ENCODE data around the gene ASAP2. TPM values are rescaled to one million over a fixed set of nuclear protein-coding genes. Genes with fewer than 3 reads are reported as not detected.

Gene ASAP2
- polyA plus RNA-seq, 3 donors: 0.08 to 1.1 (median 0.20) TPM

DNA sequence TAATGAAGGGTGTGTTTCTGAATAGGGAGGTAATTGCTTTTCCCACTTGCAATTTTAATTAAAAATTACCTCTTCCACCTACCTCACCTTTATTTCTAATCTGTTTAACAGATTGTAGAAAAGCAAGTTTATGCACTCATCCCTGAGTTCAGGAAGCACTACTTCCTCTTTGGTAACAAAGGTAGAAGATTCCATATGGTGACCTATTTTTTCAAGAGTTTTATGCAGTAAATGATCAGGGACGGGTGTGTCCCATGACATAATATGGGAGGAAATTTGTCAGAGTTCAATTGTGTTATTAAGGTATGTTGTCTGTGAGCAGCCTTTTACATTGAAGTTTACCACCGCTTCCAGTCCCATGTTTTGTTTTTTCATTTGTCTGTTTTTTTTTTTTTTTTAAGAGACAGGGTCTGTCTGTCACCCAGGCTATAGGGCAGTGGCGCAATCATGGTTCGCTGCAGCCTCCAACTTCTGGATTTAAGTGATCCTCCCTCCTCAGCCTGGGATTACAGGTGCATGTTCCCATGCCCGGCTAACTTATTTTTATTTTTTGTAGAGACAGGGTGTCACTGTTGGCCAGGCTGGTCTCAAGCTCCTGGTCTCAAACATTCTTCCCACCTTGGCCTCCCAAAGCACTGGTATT lies 68.2 kb downstream of the ASAP2 start:
- H2AFZ ChIP-seq (ENCODE audit: insufficient read depth, low read depth, low read length, poor library complexity, severe bottlenecking): no peak overlapping the region
- H3K36me3 ChIP-seq (replicated peaks in 1 of 2; ENCODE audit: control insufficient read depth in 1 of 2, insufficient read depth in 2 of 2, low read length in 2 of 2): no peaks in the 10 kb centered on the region
- no peak overlapping the region for H3K9ac ChIP-seq (ENCODE audit: insufficient read depth, low read length, poor library complexity, severe bottlenecking)
- H3K4me3 ChIP-seq (replicated peaks in 1 of 3; ENCODE audit: low read depth in 2 of 3, low read length in 3 of 3): no peak overlapping the region
- no peak for DNase-seq
- intact Hi-C loops (cut with micrococcal nuclease): no loop called here
- H3K27me3 Mint-ChIP-seq (ENCODE audit: low read depth in 3 of 3): peaks cover 0 to 4% (median 4%) of the 10 kb centered on the region in 3 donors
- H4K20me1 ChIP-seq (ENCODE audit: insufficient read depth, low read length): no peaks in the 10 kb centered on the region
- no peak overlapping the region for H3K27ac Mint-ChIP-seq
- no peaks in the 10 kb centered on the region for H3K79me2 ChIP-seq (ENCODE audit: insufficient read depth, low read length)
- H3K4me2 ChIP-seq (replicated peaks; ENCODE audit: extremely low read depth, low read length, poor library complexity, severe bottlenecking): no peak overlapping the region
- H3K36me3 Mint-ChIP-seq: no peaks in the 10 kb centered on the region
- H3K9me3 Mint-ChIP-seq: peaks cover 0 to 7% (median 0%) of the 10 kb centered on the region in 7 donors
- H3K27ac ChIP-seq (ENCODE audit: low read depth in 1 of 2, low read length in 2 of 2): no peak overlapping the region
- no peaks in the 10 kb centered on the region for H3K9me3 ChIP-seq (replicated peaks in 1 of 2; ENCODE audit: control insufficient read depth in 1 of 2, insufficient read depth in 1 of 2, low read length in 2 of 2)
- H3K4me3 Mint-ChIP-seq: no peak overlapping the region
- H3K27me3 ChIP-seq (ENCODE audit: control insufficient read depth in 2 of 2, insufficient read depth in 2 of 2, low read length in 2 of 2): no peaks in the 10 kb centered on the region
- WGBS (ENCODE audit: insufficient coverage): 86% methylated on average over 1 of the region's 5 CpGs
- H3K4me1 Mint-ChIP-seq: peaks cover 16% of the 10 kb centered on the region
- H3K4me1 ChIP-seq (ENCODE audit: control insufficient read depth in 1 of 2, insufficient read depth in 2 of 2, low read length in 2 of 2): peaks cover 0 to 6% of the 10 kb centered on the region in 2 donors
- TF ChIP-seq, protein P1, sequence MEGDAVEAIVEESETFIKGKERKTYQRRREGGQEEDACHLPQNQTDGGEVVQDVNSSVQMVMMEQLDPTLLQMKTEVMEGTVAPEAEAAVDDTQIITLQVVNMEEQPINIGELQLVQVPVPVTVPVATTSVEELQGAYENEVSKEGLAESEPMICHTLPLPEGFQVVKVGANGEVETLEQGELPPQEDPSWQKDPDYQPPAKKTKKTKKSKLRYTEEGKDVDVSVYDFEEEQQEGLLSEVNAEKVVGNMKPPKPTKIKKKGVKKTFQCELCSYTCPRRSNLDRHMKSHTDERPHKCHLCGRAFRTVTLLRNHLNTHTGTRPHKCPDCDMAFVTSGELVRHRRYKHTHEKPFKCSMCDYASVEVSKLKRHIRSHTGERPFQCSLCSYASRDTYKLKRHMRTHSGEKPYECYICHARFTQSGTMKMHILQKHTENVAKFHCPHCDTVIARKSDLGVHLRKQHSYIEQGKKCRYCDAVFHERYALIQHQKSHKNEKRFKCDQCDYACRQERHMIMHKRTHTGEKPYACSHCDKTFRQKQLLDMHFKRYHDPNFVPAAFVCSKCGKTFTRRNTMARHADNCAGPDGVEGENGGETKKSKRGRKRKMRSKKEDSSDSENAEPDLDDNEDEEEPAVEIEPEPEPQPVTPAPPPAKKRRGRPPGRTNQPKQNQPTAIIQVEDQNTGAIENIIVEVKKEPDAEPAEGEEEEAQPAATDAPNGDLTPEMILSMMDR (IDR thresholded peaks at IDR 0.05): no peak

DNA sequence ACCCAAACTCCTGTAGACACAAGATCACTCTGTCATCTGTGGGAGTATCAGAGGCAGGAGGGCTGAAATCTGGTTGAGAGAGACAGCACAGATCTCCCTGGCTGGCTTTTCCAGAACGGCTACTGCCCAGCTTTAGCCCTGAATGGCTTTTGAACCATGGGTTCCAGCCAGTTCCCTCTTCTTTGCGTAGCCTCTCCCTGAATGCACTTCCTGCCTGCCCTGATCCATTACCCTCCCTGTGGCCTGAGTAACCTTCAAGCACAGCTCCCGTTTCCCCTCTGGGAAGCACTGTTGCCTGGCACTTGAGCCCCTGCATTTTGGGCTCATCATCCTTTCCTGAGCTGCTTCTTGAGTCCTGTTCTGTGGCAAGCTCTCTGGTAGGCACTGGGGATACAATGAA lies 68.8 kb downstream of the ASAP2 start:
- WGBS (ENCODE audit: insufficient coverage): 68% methylated on average over 3 of the region's 3 CpGs
- H3K4me1 Mint-ChIP-seq: peaks cover 16% of the 10 kb centered on the region
- intact Hi-C loops (cut with micrococcal nuclease): no loop called here

More for the DNA sequence above, 68.8 kb downstream of the ASAP2 start:
- no peak overlapping the region for H3K9ac ChIP-seq (ENCODE audit: insufficient read depth, low read length, poor library complexity, severe bottlenecking)
- Mint-ChIP-seq H3K36me3 (no peaks in the 10 kb centered on the region), H3K4me3 (no peak overlapping the region), H3K27ac (no peak overlapping the region), H3K9me3 (peaks cover 0 to 7% (median 0%) of the 10 kb centered on the region in 7 donors), H3K27me3 (ENCODE audit: low read depth in 3 of 3) (peaks cover 0 to 4% (median 4%) of the 10 kb centered on the region in 3 donors)
- DNase-seq: no peak
- no peaks in the 10 kb centered on the region for H3K36me3 ChIP-seq (replicated peaks in 1 of 2; ENCODE audit: control insufficient read depth in 1 of 2, insufficient read depth in 2 of 2, low read length in 2 of 2)
- no peaks in the 10 kb centered on the region for H3K27me3 ChIP-seq (ENCODE audit: control insufficient read depth in 2 of 2, insufficient read depth in 2 of 2, low read length in 2 of 2)
- H3K4me3 ChIP-seq (replicated peaks in 1 of 3; ENCODE audit: low read depth in 2 of 3, low read length in 3 of 3): no peak overlapping the region
- no peak overlapping the region for H3K27ac ChIP-seq (ENCODE audit: low read depth in 1 of 2, low read length in 2 of 2)
- peaks cover 0 to 6% of the 10 kb centered on the region in 2 donors for H3K4me1 ChIP-seq (ENCODE audit: control insufficient read depth in 1 of 2, insufficient read depth in 2 of 2, low read length in 2 of 2)
- H3K9me3 ChIP-seq (replicated peaks in 1 of 2; ENCODE audit: control insufficient read depth in 1 of 2, insufficient read depth in 1 of 2, low read length in 2 of 2): no peaks in the 10 kb centered on the region
- H2AFZ ChIP-seq (ENCODE audit: insufficient read depth, low read depth, low read length, poor library complexity, severe bottlenecking): no peak overlapping the region
- no peaks in the 10 kb centered on the region for H3K79me2 ChIP-seq (ENCODE audit: insufficient read depth, low read length)
- no peak overlapping the region for H3K4me2 ChIP-seq (replicated peaks; ENCODE audit: extremely low read depth, low read length, poor library complexity, severe bottlenecking)
- TF ChIP-seq, protein P1 (IDR thresholded peaks at IDR 0.05): no peak
- H4K20me1 ChIP-seq (ENCODE audit: insufficient read depth, low read length): no peaks in the 10 kb centered on the region

All from CD14-positive monocyte (primary cell).